Upper lobe of right lung (tissue), 1 donor: Measurements from ENCODE around the gene CD6. TPM values are rescaled to one million over a fixed set of nuclear protein-coding genes. Genes with fewer than 3 reads are reported as not detected.
A peak's percentile ranks its signal among the peaks of the same experiment; 100 is the strongest.

Experiments used
- ATAC-seq: fragments of 200-7000 bp; cut with Tn5 transposase; one replicate; pipeline ENCODE4 v1.9.1; 2020; ENCODE audit warnings: mild to moderate bottlenecking, moderate library complexity
- DNase-seq: peaks from one replicate; pipeline ENCODE4 v3.0.0-alpha.2; 2020
- H3K27ac ChIP-seq: fragments of 200-600 bp; one replicate; pipeline ENCODE4 v1.8.0; 2022
- H3K27me3 ChIP-seq: fragments of 200-600 bp; one replicate; pipeline ENCODE4 v1.8.0; 2022; ENCODE audit warnings: mild to moderate bottlenecking
- H3K36me3 ChIP-seq: fragments of 200-600 bp; one replicate; pipeline ENCODE4 v1.8.0; 2022
- H3K4me1 ChIP-seq: fragments of 200-600 bp; one replicate; pipeline ENCODE4 v1.8.0; 2022
- H3K4me3 ChIP-seq: fragments of 200-600 bp; one replicate; pipeline ENCODE4 v1.8.0; 2022; ENCODE audit warnings: mild to moderate bottlenecking
- H3K9me3 ChIP-seq: fragments of 200-600 bp; one replicate; pipeline ENCODE4 v1.8.0; 2022
- intact Hi-C: fragments of 100-400 bp; cut with DNase I; formaldehyde crosslinking; loops from one replicate; pipeline ENCODE4 v1.11.0; 2022
- total RNA-seq: library from RNA; stranded (reverse); fragmentation: NEBNext Ultra II Directional; extraction: Animal tissue kit (Norgen Biotek cat#: 25700); gene quantifications from one replicate; pipeline ENCODE4 v1.2.1, GENCODE V29; 2021
- TF ChIP-seq, protein P1 (sequence below): fragments of 200-600 bp; IDR thresholded peaks from one replicate; pipeline ENCODE4 v1.8.0; 2022; ENCODE audit warnings: antibody characterized with exemption
- donor health status: DM: no; HTN: yes; CAD: no; lungs with severe emphysema.

CD6 gene
- total RNA-seq, 1 donor from 2014 or later, result 3.9 TPM

DNA sequence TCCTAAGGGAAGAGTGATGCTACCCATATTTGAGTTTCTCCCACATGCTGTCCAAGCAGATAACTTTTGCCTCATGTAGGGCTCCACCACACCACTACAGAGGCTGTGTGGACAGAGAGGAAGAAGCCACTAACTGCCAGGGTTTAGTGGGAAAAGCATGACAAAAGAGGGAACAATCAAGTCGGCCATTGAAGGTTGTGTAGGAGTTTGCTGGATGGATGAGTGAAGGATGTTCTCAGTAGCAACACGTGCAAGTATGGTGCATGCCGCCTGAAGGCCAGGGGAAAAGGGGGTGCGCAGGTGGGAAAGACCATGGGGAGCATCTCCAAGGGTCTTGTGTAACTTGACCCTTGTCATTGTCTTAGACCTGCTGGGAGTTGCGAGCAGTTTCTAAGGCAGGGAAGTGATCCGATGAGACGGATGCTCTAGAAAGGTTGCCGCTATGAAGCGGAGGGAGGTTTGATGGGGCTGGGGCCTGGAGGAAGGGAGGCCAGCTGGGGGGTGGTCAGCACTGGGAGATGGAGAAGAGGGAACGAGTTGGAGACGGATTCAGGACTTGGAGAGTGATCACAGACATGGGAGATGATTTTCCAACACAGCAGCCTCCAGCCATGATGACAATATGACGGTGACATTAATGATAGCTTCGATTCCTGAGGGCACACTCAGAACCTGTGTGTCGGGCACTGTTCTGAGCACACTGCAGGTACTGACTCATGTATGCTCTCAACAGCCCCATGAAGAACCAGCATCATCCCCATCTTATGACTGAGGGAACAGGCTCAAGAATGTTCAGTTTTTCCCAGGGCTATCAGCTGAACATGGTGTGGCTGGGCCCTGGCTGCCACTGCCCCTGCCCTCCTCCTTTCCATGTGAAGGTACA lies 53.7 kb downstream of the CD6 start:
- TF ChIP-seq, protein P1, sequence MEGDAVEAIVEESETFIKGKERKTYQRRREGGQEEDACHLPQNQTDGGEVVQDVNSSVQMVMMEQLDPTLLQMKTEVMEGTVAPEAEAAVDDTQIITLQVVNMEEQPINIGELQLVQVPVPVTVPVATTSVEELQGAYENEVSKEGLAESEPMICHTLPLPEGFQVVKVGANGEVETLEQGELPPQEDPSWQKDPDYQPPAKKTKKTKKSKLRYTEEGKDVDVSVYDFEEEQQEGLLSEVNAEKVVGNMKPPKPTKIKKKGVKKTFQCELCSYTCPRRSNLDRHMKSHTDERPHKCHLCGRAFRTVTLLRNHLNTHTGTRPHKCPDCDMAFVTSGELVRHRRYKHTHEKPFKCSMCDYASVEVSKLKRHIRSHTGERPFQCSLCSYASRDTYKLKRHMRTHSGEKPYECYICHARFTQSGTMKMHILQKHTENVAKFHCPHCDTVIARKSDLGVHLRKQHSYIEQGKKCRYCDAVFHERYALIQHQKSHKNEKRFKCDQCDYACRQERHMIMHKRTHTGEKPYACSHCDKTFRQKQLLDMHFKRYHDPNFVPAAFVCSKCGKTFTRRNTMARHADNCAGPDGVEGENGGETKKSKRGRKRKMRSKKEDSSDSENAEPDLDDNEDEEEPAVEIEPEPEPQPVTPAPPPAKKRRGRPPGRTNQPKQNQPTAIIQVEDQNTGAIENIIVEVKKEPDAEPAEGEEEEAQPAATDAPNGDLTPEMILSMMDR, result no peak
- ATAC-seq, result no peak
- H3K4me1 ChIP-seq, result peaks cover 20% of the 10 kb centered on the region
- DNase-seq, result no peak
- H3K27ac ChIP-seq, result no peak overlapping the region
- no peak overlapping the region for H3K4me3 ChIP-seq
- no peaks in the 10 kb centered on the region for H3K9me3 ChIP-seq
- H3K36me3 ChIP-seq, result no peaks in the 10 kb centered on the region
- no peaks in the 10 kb centered on the region for H3K27me3 ChIP-seq
- intact Hi-C loops, result no loop called here

DNA sequence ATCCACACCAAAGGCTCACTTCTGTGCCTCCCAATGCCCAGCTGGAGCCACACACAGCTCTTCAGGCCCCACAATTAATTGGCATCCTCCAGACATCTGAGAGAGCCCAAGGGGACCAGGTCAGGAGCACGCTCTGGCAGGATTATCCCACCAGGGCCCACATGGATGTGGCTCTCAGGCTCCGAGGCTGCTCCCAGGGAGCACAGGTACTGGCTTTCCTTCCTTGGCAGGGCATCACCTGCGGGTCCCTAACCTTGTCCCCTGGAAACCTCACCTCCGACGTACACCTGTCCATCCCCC lies 54.3 kb downstream of the CD6 start:
- TF ChIP-seq, protein P1, result no peak
- H3K4me3 ChIP-seq, result no peak overlapping the region
- intact Hi-C loops, result no loop called here
- H3K4me1 ChIP-seq, result peaks cover 20% of the 10 kb centered on the region
- H3K36me3 ChIP-seq, result no peaks in the 10 kb centered on the region
- no peak overlapping the region for H3K27ac ChIP-seq
- DNase-seq (no peak), ATAC-seq (no peak)
- H3K9me3 ChIP-seq, result no peaks in the 10 kb centered on the region
- no peaks in the 10 kb centered on the region for H3K27me3 ChIP-seq

DNA sequence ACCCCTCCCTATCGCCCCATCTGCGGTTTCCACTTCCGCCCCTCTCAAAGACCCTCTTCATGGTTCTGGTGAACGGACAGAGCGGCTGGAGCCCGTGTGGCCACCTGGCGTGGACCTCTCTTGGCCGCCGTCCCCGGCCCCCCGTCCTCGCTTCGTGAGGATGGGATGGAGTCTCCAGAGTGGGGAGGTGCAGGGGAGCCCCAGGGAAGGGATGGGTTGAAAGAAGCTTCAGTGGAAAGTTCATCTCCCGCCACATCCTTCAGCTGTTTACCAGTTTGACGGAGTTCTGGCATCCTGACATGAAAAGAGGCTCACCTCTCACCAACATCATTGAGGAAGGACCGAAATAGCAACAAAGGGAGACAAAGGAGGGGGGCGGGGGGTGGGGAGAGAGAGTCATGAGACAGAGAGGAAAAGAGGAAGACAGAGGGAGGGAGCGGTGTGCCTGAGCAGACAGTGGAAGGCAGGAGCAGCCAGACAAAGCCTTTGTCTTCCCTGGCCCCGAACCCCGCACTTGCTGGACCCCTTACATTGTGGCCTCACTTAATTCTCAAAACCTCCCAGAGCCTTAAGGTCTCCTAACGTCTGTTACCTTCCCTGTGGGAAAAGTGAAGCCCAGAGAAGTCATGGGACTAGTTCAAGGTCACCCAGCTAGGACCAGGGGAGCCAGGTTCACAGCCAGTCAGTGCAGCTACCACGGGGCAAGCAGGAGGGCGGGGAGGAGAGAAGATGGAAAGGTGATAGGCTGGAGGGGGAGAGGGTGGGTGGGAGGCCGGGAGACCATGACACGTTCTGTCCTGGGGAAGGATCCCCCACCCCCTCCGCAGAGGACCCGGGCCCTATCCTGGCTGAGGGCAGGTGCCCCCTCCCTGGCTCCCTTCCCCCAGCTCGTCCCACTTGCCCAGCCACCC lies 54.9 kb downstream of the CD6 start:
- peaks cover 20% of the 10 kb centered on the region for H3K4me1 ChIP-seq
- intact Hi-C loops, result no loop called here
- ATAC-seq (peak; percentile 56), DNase-seq (no peak)
- no peak overlapping the region for H3K4me3 ChIP-seq
- H3K36me3 ChIP-seq, result no peaks in the 10 kb centered on the region
- H3K27ac ChIP-seq, result peak overlapping the region; percentile 30
- no peaks in the 10 kb centered on the region for H3K27me3 ChIP-seq
- H3K9me3 ChIP-seq, result no peaks in the 10 kb centered on the region
- TF ChIP-seq, protein P1, result no peak

DNA sequence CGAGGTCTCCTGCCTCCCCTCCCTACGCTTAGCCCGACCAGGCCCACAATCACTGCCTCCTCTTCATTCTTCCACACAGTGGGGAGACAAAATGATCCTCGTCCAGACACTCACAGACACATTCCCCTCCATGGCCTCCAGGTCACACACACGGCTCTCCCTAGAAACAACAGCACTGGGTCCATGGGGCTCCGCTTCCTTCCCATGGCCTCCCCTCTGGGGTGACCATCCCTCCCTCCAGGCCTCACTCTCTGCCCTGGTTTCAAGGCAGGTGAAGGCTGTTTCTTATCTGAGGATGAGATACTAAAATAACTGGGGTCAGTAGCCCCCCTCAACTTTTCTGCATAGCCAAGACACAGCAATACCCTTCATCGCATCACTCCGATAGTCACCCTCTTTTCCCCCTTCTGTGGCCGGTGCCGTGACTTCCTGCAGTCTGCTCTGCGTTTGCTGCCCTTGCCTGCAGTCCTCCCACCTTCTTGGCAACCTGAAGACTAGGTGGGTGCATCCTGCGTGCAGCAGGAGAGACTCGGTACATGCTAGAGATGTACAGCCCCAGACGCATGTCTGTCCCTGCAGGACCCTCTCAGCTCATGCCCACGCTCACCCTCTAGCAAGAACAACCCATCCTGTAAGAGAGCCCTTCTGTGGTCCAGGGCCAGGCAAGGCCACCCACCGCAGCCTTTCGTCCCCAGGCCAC lies 55.8 kb downstream of the CD6 start:
- DNase-seq (no peak), ATAC-seq (no peak)
- intact Hi-C loops, result no loop called here
- H3K4me3 ChIP-seq, result no peak overlapping the region
- H3K27me3 ChIP-seq, result no peaks in the 10 kb centered on the region
- H3K4me1 ChIP-seq, result peaks cover 17% of the 10 kb centered on the region
- no peaks in the 10 kb centered on the region for H3K9me3 ChIP-seq
- TF ChIP-seq, protein P1, result no peak
- H3K36me3 ChIP-seq, result no peaks in the 10 kb centered on the region
- no peak overlapping the region for H3K27ac ChIP-seq

DNA sequence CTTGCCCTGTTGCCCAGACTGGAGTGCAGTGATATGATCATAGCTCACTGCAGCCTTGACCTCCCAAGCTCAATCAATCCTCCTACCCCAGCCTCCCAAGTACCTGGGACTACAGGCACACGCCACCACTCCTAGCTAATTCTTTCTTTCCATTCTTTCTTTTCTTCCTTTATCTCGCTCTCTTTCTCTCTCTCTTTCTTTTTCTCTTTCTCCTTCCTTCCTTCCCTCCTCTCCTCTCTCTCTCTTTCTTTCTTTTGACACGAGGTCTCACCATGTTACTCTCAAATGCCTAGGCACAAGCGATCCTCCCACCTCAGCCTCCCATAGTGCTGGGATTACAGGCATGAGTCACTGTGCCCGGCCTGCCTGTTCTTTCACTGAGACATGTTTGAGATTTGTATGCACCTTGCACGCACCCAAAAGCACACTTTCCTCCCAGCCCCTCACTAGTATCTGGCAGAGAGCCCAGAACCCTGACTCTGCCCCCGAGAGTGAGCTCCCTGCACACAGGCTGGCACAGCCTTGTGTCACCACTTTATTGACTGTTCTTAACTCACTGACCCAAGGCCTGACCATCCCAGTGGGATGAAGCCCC lies 56.8 kb downstream of the CD6 start:
- Histone ChIP-seq H3K4me1 (peaks cover 12% of the 10 kb centered on the region), H3K27me3 (no peaks in the 10 kb centered on the region), H3K36me3 (no peaks in the 10 kb centered on the region), H3K4me3 (no peak overlapping the region), H3K9me3 (no peaks in the 10 kb centered on the region), H3K27ac (no peak overlapping the region)
- ATAC-seq (no peak), DNase-seq (no peak)
- intact Hi-C loops, result no loop called here
- TF ChIP-seq, protein P1, result no peak
